GM12892 (cell line): ENCODE results near the gene AKT3.

Source experiments
- POLR2A ChIP-seq: IDR thresholded peaks from 2 replicates; pipeline ENCODE4 v1.6.1; 2011; ENCODE audit warnings: low read depth, low read length, control low read depth
- TAF1 ChIP-seq: IDR thresholded peaks from 2 replicates; pipeline ENCODE4 v1.6.1; 2011; ENCODE audit warnings: low read depth, mild to moderate bottlenecking, control low read depth, low read length, borderline replicate concordance

- TF ChIP-seq POLR2A, result no peak
- no peak for TF ChIP-seq TAF1
Measured at GRCh38 chr1:243841507-243841906, 8.5 kb downstream of the AKT3 start.
